Panc1 (cell line): ENCODE measurements around the gene PDILT. TPM values are rescaled to one million over a fixed set of nuclear protein-coding genes. Genes with fewer than 3 reads are reported as not detected.

Source experiments
- ATAC-seq: fragments of 200-7000 bp; cut with Tn5 transposase; 2 replicates; pipeline ENCODE4 v1.9.1; 2020; ENCODE audit warnings: mild to moderate bottlenecking, moderate library complexity
- BruUV-seq: library from RNA; stranded (reverse); fragments of 400-500 nt; replicated peaks from 2 replicates; lab custom pipeline; 2021; lab: Mats Ljungman, UMichigan
- CTCF ChIA-PET: fragments of 300-600 bp; sonication (Branson Sonifier 250); formaldehyde crosslinking; loops from one replicate; lab custom pipeline; 2022; ENCODE audit warnings: antibody characterized with exemption; lab: Charles Lee
- POLR2A ChIA-PET: fragments of 300-600 bp; sonication (Branson Sonifier 250); formaldehyde crosslinking; loops from one replicate; lab custom pipeline; 2022; ENCODE audit warnings: antibody characterized with exemption; lab: Charles Lee
- DNase-seq: peaks from one replicate; pipeline ENCODE4 v3.0.0-alpha.2; 2010; ENCODE audit warnings: low read depth, low spot score
- H3K27ac ChIP-seq: 2 replicates; pipeline ENCODE4 v1.5.1; 2011; ENCODE audit warnings: mild to moderate bottlenecking, low read length, inconsistent platforms
- H3K27me3 ChIP-seq: fragments of 200-500 bp; sonication (Bioruptor generic); 2 replicates; pipeline ENCODE4 v1.6.0; 2014; ENCODE audit warnings: low read length, inconsistent platforms; ENCODE audit not compliant: control insufficient read depth, insufficient read depth
- H3K36me3 ChIP-seq: fragments of 200-500 bp; sonication (Bioruptor generic); 2 replicates; pipeline ENCODE4 v1.5.1; 2014; ENCODE audit warnings: inconsistent platforms, mild to moderate bottlenecking, low read length, moderate library complexity; ENCODE audit not compliant: control insufficient read depth, insufficient read depth
- H3K4me1 ChIP-seq: 2 replicates; pipeline ENCODE4 v1.5.1; 2011; ENCODE audit warnings: inconsistent platforms, mild to moderate bottlenecking, low read length, moderate library complexity; ENCODE audit not compliant: control insufficient read depth, insufficient read depth
- H3K4me3 ChIP-seq, 2 experiments: 2 replicates each; pipeline ENCODE4 v1.5.1; 2011 to 2012; ENCODE audit warnings: low read depth in 2 of 2, low read length in 2 of 2, mild to moderate bottlenecking in 2 of 2, inconsistent platforms in 1 of 2, moderate library complexity in 1 of 2
- H3K9me3 ChIP-seq: fragments of 200-500 bp; sonication (Bioruptor generic); 2 replicates; pipeline ENCODE4 v1.5.1; 2014; ENCODE audit warnings: low read depth, mild to moderate bottlenecking, inconsistent platforms, low read length, moderate library complexity; ENCODE audit not compliant: control insufficient read depth, insufficient read depth
- POLR2AphosphoS5 ChIP-seq: IDR thresholded peaks from 2 replicates; pipeline ENCODE4 v1.6.1; 2012; ENCODE audit warnings: mild to moderate bottlenecking, low read depth, low read length, moderate library complexity
- SIN3A ChIP-seq: IDR thresholded peaks from 2 replicates; pipeline ENCODE4 v1.6.1; 2012; ENCODE audit warnings: low read depth, mild to moderate bottlenecking, low read length, moderate library complexity, borderline replicate concordance; ENCODE audit not compliant: insufficient read depth
- TCF7L2 ChIP-seq: IDR thresholded peaks from 2 replicates; pipeline ENCODE4 v1.6.1; 2011; ENCODE audit warnings: mild to moderate bottlenecking, low read depth, low read length, inconsistent platforms
- in situ Hi-C: cut with HindIII; loops from 2 replicates; pipeline ENCODE4 v1.10.0; 2016; ENCODE audit warnings: low sequenced_read_pairs, low pct_unique_long_range_greater_than_20kb
- intact Hi-C: fragments of 100-400 bp; cut with micrococcal nuclease; formaldehyde crosslinking; loops from one replicate; pipeline ENCODE4 v1.10.0; 2022; ENCODE audit not compliant: unreplicated experiment
- total RNA-seq: library from RNA; stranded (reverse); gene quantifications from one replicate; pipeline ENCODE4 v1.2.1, GENCODE V29; 2021; ENCODE audit not compliant: unreplicated experiment
- TF ChIP-seq, protein P1 (sequence below): fragments of 450-650 bp; IDR thresholded peaks from 2 replicates; pipeline ENCODE4 v1.5.1; 2017; ENCODE audit warnings: mild to moderate bottlenecking
- TF ChIP-seq, protein P2 (sequence below), 2 experiments: IDR thresholded peaks; 2 replicates each; pipeline ENCODE4 v1.6.1; 2011 to 2012; ENCODE audit warnings: low read depth in 2 of 2, control low read depth in 1 of 2, low read length in 1 of 2, mild to moderate bottlenecking in 1 of 2, moderate library complexity in 1 of 2; ENCODE audit not compliant: insufficient read depth in 1 of 2

The PDILT gene
- total RNA-seq, 1 experiment from 2014 or later: not detected

DNA sequence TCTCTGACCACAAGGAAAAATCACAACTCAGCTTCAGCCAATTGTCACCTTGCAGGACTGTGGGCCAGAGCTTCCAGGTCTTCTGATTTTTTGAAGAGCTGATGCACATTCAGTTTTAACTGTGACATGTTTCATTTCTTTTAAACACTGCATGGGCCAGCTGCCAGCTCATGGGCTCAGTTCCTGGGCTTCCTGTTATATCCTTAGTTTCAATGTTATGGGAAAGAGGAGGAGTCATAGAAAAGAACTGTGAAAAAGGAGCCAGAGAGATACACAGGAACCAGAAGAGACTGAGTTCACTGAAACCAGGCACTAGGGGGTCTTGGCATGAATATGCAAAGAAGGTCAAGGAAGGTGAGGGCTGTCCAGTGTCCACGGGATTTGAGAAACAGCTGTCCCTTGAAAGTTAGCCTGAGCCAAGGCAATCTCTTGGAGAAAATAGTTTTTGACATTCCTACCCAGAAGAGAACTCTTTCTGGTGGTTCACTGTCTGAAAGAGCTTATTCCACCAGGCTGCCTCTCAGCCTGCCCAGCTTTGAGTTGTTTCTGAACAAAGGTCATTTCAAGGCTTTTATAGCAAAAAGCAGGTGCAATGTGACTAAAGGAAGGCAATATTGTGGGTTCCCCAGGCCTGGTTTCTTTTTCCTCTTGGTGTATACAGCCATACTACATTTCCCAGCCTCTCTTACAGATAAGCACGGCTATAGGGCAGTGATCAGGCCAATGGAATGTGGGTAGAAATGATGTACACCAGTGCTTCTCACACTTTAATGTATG is 10.5 kb downstream of the PDILT start:
- Histone ChIP-seq H3K4me1 (no peaks in the 10 kb centered on the region), H3K36me3 (no peaks in the 10 kb centered on the region), H3K9me3 (no peaks in the 10 kb centered on the region), H3K27ac (no peak overlapping the region), H3K27me3 (peaks cover 5% of the 10 kb centered on the region), H3K4me3 (no peak overlapping the region)
- BruUV-seq: no TSS peak
- in situ Hi-C loops (no loop called here), intact Hi-C loops (no loop called here)
- ATAC-seq (no peak), DNase-seq (no peak)
- TF ChIP-seq TCF7L2: no peak
- TF ChIP-seq POLR2AphosphoS5: no peak
- TF ChIP-seq, protein P1, sequence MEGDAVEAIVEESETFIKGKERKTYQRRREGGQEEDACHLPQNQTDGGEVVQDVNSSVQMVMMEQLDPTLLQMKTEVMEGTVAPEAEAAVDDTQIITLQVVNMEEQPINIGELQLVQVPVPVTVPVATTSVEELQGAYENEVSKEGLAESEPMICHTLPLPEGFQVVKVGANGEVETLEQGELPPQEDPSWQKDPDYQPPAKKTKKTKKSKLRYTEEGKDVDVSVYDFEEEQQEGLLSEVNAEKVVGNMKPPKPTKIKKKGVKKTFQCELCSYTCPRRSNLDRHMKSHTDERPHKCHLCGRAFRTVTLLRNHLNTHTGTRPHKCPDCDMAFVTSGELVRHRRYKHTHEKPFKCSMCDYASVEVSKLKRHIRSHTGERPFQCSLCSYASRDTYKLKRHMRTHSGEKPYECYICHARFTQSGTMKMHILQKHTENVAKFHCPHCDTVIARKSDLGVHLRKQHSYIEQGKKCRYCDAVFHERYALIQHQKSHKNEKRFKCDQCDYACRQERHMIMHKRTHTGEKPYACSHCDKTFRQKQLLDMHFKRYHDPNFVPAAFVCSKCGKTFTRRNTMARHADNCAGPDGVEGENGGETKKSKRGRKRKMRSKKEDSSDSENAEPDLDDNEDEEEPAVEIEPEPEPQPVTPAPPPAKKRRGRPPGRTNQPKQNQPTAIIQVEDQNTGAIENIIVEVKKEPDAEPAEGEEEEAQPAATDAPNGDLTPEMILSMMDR: no peak
- TF ChIP-seq SIN3A: no peak
- TF ChIP-seq, protein P2, sequence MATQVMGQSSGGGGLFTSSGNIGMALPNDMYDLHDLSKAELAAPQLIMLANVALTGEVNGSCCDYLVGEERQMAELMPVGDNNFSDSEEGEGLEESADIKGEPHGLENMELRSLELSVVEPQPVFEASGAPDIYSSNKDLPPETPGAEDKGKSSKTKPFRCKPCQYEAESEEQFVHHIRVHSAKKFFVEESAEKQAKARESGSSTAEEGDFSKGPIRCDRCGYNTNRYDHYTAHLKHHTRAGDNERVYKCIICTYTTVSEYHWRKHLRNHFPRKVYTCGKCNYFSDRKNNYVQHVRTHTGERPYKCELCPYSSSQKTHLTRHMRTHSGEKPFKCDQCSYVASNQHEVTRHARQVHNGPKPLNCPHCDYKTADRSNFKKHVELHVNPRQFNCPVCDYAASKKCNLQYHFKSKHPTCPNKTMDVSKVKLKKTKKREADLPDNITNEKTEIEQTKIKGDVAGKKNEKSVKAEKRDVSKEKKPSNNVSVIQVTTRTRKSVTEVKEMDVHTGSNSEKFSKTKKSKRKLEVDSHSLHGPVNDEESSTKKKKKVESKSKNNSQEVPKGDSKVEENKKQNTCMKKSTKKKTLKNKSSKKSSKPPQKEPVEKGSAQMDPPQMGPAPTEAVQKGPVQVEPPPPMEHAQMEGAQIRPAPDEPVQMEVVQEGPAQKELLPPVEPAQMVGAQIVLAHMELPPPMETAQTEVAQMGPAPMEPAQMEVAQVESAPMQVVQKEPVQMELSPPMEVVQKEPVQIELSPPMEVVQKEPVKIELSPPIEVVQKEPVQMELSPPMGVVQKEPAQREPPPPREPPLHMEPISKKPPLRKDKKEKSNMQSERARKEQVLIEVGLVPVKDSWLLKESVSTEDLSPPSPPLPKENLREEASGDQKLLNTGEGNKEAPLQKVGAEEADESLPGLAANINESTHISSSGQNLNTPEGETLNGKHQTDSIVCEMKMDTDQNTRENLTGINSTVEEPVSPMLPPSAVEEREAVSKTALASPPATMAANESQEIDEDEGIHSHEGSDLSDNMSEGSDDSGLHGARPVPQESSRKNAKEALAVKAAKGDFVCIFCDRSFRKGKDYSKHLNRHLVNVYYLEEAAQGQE (IDR thresholded peaks at IDR 0.05; ENCODE audit: insufficient read depth in 1 of 2, low read depth in 2 of 2, low read length in 1 of 2): no peak
- POLR2A ChIA-PET: no interaction called here
- CTCF ChIA-PET: interaction anchor here (0.7 to 1.5 kb wide), 4 partner anchors 8 to 487 kb away, joined by 3 to 5 read pairs (median 3); no protein-coding TSS in a partner anchor

DNA sequence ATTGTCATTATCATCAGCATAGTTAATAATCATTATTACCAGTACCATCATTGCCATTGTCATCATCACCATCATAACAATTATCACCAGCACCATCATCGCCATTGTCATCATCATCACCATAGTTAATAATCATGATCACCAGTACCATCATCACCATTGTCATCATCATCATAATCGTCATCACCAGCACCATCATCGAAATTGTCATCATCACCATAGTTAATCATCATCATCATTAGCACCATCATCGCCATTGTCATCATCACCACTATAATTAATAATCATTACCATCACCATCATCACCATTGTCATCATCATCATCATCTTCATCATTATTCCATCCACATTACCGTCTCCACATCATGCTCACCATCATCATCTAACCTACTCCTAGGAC is 13.5 kb downstream of the PDILT start:
- BruUV-seq: no TSS peak
- Histone ChIP-seq H3K4me3 (no peak overlapping the region), H3K4me1 (no peaks in the 10 kb centered on the region), H3K27ac (no peak overlapping the region), H3K27me3 (peaks cover 5% of the 10 kb centered on the region), H3K9me3 (no peaks in the 10 kb centered on the region), H3K36me3 (no peaks in the 10 kb centered on the region)
- POLR2A ChIA-PET: no interaction called here
- ATAC-seq (no peak), DNase-seq (no peak)
- TF ChIP-seq, protein P1: no peak
- TF ChIP-seq SIN3A: no peak
- TF ChIP-seq, protein P2 (IDR thresholded peaks at IDR 0.05; ENCODE audit: insufficient read depth in 1 of 2, low read depth in 2 of 2, low read length in 1 of 2): no peak
- no peak for TF ChIP-seq TCF7L2
- no peak for TF ChIP-seq POLR2AphosphoS5
- intact Hi-C loops (no loop called here), in situ Hi-C loops (no loop called here)
- CTCF ChIA-PET: no interaction called here
